DND-41 (cell line): ENCODE data around the gene WDR81.

ENCODE experiments used
- ATAC-seq: fragments of 200-7000 bp; cut with Tn5 transposase; 3 replicates; pipeline ENCODE4 v1.9.1; 2021; ENCODE audit warnings: low read depth; ENCODE audit not compliant: insufficient read depth
- DNase-seq: peaks from one replicate; pipeline ENCODE4 v3.0.0-alpha.2; 2020
- H2AFZ ChIP-seq: 2 replicates; pipeline ENCODE4 v1.6.0; 2012; ENCODE audit warnings: low read depth, low read length
- H3K27ac ChIP-seq: 2 replicates; pipeline ENCODE4 v1.5.1; 2012; ENCODE audit warnings: low read length, inconsistent platforms
- H3K27me3 ChIP-seq: fragments of 200-600 bp; sonication (generic); 2 replicates; pipeline ENCODE4 v1.6.0; 2012; ENCODE audit warnings: low read length, mild to moderate bottlenecking, inconsistent platforms; ENCODE audit not compliant: insufficient read depth, poor library complexity
- H3K36me3 ChIP-seq: 2 replicates; pipeline ENCODE4 v1.5.1; 2012; ENCODE audit warnings: low read length, inconsistent platforms; ENCODE audit not compliant: insufficient read depth
- H3K4me1 ChIP-seq: 2 replicates; pipeline ENCODE4 v1.5.1; 2012; ENCODE audit warnings: mild to moderate bottlenecking, low read length; ENCODE audit not compliant: insufficient read depth
- H3K4me2 ChIP-seq: 2 replicates; pipeline ENCODE4 v1.6.0; 2012; ENCODE audit warnings: mild to moderate bottlenecking, moderate library complexity, low read length, inconsistent platforms; ENCODE audit not compliant: insufficient read depth
- H3K4me3 ChIP-seq, 2 experiments: fragments of 200-600 bp in 1 of 2; shearing (Covaris generic) in 1 of 2; 2 replicates each; pipeline ENCODE4 v1.5.1; 2012 to 2016; ENCODE audit warnings: inconsistent platforms in 2 of 2, low read length in 2 of 2, mild to moderate bottlenecking in 2 of 2, low read depth in 1 of 2, moderate library complexity in 1 of 2
- H3K79me2 ChIP-seq: 2 replicates; pipeline ENCODE4 v1.6.0; 2012; ENCODE audit warnings: low read length, inconsistent platforms; ENCODE audit not compliant: insufficient read depth
- H3K9ac ChIP-seq: 2 replicates; pipeline ENCODE4 v1.6.0; 2012; ENCODE audit warnings: low read depth, mild to moderate bottlenecking, inconsistent platforms, low read length, moderate library complexity
- H3K9me3 ChIP-seq: 2 replicates; pipeline ENCODE4 v1.5.1; 2012; ENCODE audit warnings: low read length, moderate library complexity, mild to moderate bottlenecking, inconsistent platforms; ENCODE audit not compliant: insufficient read depth, severe bottlenecking
- H4K20me1 ChIP-seq: 2 replicates; pipeline ENCODE4 v1.6.0; 2012; ENCODE audit warnings: low read length; ENCODE audit not compliant: insufficient read depth
- EZH2 ChIP-seq: IDR thresholded peaks from 3 replicates; pipeline ENCODE4 v1.6.1; 2012; ENCODE audit warnings: borderline replicate concordance, low read depth, mild to moderate bottlenecking, moderate library complexity, low read length, inconsistent platforms; ENCODE audit not compliant: severe bottlenecking
- TF ChIP-seq, protein P1 (sequence below): IDR thresholded peaks from 2 replicates; pipeline ENCODE4 v1.5.1; 2012; ENCODE audit warnings: borderline replicate concordance, low read length, moderate library complexity, mild to moderate bottlenecking; ENCODE audit not compliant: poor library complexity, severe bottlenecking; ENCODE audit errors: extremely low read depth

Gene WDR81

DNA sequence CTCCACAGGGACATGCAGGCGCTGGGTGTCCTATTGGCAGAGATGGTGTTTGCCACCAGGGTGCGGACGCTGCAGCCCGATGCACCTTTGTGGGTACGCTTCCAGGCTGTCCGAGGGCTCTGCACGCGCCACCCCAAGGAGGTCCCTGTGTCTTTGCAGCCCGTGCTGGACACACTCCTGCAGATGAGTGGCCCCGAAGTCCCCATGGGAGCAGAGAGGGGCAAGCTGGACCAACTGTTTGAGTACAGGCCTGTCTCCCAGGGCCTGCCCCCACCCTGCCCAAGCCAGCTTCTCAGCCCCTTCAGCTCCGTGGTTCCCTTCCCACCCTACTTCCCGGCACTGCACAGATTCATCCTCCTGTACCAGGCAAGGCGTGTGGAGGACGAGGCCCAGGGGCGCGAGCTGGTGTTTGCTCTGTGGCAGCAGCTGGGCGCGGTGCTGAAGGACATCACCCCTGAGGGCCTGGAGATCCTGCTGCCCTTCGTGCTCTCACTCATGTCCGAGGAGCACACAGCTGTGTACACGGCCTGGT lies 2.8 kb downstream of the WDR81 start:
- H3K27ac ChIP-seq, result no peak overlapping the region
- H3K4me1 ChIP-seq, result peaks cover 34% of the 10 kb centered on the region
- TF ChIP-seq, protein P1, sequence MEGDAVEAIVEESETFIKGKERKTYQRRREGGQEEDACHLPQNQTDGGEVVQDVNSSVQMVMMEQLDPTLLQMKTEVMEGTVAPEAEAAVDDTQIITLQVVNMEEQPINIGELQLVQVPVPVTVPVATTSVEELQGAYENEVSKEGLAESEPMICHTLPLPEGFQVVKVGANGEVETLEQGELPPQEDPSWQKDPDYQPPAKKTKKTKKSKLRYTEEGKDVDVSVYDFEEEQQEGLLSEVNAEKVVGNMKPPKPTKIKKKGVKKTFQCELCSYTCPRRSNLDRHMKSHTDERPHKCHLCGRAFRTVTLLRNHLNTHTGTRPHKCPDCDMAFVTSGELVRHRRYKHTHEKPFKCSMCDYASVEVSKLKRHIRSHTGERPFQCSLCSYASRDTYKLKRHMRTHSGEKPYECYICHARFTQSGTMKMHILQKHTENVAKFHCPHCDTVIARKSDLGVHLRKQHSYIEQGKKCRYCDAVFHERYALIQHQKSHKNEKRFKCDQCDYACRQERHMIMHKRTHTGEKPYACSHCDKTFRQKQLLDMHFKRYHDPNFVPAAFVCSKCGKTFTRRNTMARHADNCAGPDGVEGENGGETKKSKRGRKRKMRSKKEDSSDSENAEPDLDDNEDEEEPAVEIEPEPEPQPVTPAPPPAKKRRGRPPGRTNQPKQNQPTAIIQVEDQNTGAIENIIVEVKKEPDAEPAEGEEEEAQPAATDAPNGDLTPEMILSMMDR, result no peak
- no peak for TF ChIP-seq EZH2
- peaks cover 14% of the 10 kb centered on the region for H3K36me3 ChIP-seq
- H4K20me1 ChIP-seq, result no peaks in the 10 kb centered on the region
- no peak overlapping the region for H3K4me2 ChIP-seq
- H3K9ac ChIP-seq, result no peak overlapping the region
- no peaks in the 10 kb centered on the region for H3K9me3 ChIP-seq
- H3K27me3 ChIP-seq, result no peaks in the 10 kb centered on the region
- H3K4me3 ChIP-seq, result no peak overlapping the region
- H2AFZ ChIP-seq, result no peak overlapping the region
- no peak for DNase-seq
- H3K79me2 ChIP-seq, result peaks cover 23% of the 10 kb centered on the region
- no peak for ATAC-seq

DNA sequence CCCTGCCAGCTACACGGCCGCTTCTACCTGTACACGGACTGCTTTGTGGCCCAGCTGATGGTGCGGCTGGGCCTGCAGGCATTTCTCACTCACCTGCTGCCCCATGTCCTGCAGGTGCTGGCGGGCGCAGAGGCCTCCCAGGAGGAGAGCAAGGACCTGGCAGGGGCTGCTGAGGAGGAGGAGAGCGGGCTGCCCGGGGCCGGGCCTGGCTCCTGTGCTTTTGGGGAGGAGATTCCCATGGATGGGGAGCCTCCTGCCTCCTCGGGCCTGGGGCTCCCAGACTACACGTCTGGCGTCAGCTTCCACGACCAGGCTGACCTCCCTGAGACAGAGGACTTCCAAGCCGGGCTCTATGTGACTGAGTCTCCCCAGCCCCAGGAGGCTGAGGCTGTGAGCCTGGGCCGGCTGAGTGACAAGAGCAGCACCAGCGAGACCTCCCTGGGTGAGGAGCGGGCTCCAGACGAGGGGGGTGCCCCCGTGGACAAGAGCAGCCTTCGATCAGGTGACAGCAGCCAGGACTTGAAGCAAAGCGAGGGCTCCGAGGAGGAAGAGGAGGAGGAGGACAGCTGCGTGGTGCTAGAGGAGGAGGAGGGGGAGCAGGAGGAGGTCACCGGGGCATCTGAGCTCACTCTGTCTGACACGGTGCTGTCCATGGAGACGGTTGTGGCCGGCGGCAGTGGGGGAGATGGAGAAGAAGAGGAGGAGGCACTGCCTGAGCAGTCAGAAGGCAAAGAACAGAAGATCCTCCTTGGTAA lies 3.5 kb downstream of the WDR81 start:
- Histone ChIP-seq H3K27me3 (no peaks in the 10 kb centered on the region), H3K9ac (no peak overlapping the region; the same call in 1 of the 2 replicates), H3K79me2 (peaks cover 23% of the 10 kb centered on the region), H3K36me3 (peaks cover 18% of the 10 kb centered on the region), H2AFZ (no peak overlapping the region), H3K4me2 (no peak overlapping the region), H3K4me3 (no peak overlapping the region), H3K4me1 (peaks cover 28% of the 10 kb centered on the region), H3K27ac (no peak overlapping the region), H4K20me1 (no peaks in the 10 kb centered on the region), H3K9me3 (no peaks in the 10 kb centered on the region)
- no peak for ATAC-seq
- DNase-seq, result no peak
- TF ChIP-seq EZH2, result no peak
- TF ChIP-seq, protein P1, result no peak

DNA sequence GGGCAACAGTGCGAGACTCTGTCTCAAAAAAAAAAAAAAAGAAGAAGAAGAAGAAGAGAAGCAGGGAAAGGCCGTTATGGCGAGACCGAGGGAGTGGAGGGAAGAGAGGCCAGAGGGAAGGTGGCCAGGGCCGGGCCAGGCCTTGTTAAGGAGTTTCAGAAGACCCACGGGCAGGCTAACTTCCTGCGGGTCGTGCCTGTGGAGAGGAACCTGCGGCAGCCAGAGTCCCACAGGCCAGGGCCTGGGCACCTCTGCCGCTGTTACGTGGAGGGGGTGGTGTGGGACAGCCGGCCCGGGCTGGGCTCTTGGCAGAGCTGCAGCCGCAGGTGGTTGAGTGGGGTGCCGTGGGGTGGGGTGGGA lies 5.4 kb downstream of the WDR81 start:
- Histone ChIP-seq H3K4me1 (peaks cover 13% of the 10 kb centered on the region), H3K27ac (no peak overlapping the region), H2AFZ (no peak overlapping the region), H3K9me3 (no peaks in the 10 kb centered on the region), H3K36me3 (peaks cover 18% of the 10 kb centered on the region), H4K20me1 (no peaks in the 10 kb centered on the region), H3K4me3 (no peak overlapping the region), H3K9ac (no peak overlapping the region), H3K27me3 (no peaks in the 10 kb centered on the region), H3K4me2 (no peak overlapping the region), H3K79me2 (peaks cover 20% of the 10 kb centered on the region)
- ATAC-seq (no peak), DNase-seq (no peak)
- TF ChIP-seq EZH2, result no peak
- TF ChIP-seq, protein P1, result no peak
